Cardiac fibroblast (primary cell): ENCODE measurements around the gene DDX51.
A peak's percentile ranks its signal among the peaks of the same experiment; 100 is the strongest.
"Not testable (repeated sequence)": the region's sequence is repeated elsewhere in the genome, so short reads cannot be mapped to it uniquely, and the experiment has no call there.

Experiments
- DNase-seq, 2 donors: peaks; one replicate each; pipeline versions ENCODE4 v3.0.0 to v3.0.0-alpha.2; 2010; ENCODE audit warnings: low read depth in 2 of 2
- H3K4me3 ChIP-seq, 2 donors: replicated peaks in 1 of 2; 1 replicate in 1 of 2; 2 replicates in 1 of 2; pipeline ENCODE4 v1.5.1; 2011; ENCODE audit warnings: low read depth in 2 of 2, low read length in 2 of 2, mild to moderate bottlenecking in 2 of 2, moderate library complexity in 1 of 2
- TF ChIP-seq, protein P1 (sequence below): IDR thresholded peaks from one replicate; pipeline ENCODE4 v1.5.1; 2011; ENCODE audit warnings: low read depth, mild to moderate bottlenecking, low read length, inconsistent platforms

Gene DDX51

DNA sequence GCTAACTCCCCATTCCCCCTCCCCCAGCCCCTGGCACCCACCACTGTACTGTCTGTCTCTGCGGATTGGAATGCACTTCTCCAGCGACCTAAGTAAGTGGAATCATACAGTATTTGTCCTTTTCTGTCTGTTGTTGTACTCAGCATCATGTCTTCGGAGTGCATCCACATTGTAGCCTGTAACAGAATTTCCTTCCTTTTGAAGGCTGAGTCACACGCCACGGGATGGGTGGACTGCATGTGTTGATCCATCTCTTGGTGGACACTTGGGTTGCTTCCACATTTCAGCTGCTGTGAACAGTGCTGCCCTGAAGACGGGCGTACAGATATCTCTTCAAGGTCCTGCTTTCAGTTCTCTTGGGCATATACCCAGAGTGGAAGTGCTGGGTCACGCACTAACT, 34.4 kb downstream of the DDX51 start:
- TF ChIP-seq, protein P1, sequence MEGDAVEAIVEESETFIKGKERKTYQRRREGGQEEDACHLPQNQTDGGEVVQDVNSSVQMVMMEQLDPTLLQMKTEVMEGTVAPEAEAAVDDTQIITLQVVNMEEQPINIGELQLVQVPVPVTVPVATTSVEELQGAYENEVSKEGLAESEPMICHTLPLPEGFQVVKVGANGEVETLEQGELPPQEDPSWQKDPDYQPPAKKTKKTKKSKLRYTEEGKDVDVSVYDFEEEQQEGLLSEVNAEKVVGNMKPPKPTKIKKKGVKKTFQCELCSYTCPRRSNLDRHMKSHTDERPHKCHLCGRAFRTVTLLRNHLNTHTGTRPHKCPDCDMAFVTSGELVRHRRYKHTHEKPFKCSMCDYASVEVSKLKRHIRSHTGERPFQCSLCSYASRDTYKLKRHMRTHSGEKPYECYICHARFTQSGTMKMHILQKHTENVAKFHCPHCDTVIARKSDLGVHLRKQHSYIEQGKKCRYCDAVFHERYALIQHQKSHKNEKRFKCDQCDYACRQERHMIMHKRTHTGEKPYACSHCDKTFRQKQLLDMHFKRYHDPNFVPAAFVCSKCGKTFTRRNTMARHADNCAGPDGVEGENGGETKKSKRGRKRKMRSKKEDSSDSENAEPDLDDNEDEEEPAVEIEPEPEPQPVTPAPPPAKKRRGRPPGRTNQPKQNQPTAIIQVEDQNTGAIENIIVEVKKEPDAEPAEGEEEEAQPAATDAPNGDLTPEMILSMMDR, result no peak
- H3K4me3 ChIP-seq, result no peak overlapping the region
- DNase-seq, result no peak

GRCh38 chr12:132108211-132108832, 35.8 kb downstream of the DDX51 start:
- DNase-seq, result no peak
- TF ChIP-seq, protein P1, result no peak
- no peak overlapping the region for H3K4me3 ChIP-seq

DNA sequence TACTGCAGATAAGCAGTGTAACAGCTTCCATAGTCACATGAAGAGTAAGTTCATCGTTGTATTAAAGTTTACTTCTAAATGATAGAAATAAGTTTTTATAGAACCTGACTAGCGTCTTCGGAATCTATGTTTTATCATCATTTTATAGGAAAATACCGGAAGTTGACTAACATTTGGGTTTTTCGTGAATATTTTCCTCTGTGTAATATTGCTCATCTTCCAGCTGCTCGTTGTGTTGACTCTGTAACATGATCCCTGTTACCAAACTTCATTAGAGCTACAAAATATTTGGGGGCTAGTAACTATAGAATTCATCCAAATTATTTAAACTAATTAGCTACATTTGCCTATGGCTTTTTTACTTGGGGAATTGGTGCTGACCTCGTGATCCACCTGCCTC, 37.2 kb downstream of the DDX51 start:
- peak in 1 of 2 donors; percentile 63 for DNase-seq
- TF ChIP-seq, protein P1, result no peak
- H3K4me3 ChIP-seq, result no peak overlapping the region

DNA sequence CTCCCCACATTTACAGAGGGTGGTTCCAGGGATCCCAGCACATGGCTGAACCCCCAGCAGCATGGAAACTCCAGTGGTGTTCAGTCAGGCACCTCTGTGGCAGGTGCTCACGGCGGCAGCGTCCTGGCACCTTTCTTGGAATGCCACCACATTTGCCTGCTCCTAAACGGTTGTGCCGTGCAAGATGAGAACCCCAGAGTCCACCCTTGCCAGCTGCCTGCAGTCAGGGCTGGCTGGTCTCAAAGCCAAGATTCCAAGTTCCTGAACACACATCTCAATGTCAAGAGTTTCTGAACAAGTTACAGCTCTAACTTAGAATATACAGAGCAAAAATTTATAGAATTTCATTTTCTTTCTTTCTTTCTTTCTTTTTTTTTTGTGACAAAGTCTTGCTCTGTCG, 38.7 kb downstream of the DDX51 start:
- no peak for DNase-seq
- no peak overlapping the region for H3K4me3 ChIP-seq
- TF ChIP-seq, protein P1, result no peak

DNA sequence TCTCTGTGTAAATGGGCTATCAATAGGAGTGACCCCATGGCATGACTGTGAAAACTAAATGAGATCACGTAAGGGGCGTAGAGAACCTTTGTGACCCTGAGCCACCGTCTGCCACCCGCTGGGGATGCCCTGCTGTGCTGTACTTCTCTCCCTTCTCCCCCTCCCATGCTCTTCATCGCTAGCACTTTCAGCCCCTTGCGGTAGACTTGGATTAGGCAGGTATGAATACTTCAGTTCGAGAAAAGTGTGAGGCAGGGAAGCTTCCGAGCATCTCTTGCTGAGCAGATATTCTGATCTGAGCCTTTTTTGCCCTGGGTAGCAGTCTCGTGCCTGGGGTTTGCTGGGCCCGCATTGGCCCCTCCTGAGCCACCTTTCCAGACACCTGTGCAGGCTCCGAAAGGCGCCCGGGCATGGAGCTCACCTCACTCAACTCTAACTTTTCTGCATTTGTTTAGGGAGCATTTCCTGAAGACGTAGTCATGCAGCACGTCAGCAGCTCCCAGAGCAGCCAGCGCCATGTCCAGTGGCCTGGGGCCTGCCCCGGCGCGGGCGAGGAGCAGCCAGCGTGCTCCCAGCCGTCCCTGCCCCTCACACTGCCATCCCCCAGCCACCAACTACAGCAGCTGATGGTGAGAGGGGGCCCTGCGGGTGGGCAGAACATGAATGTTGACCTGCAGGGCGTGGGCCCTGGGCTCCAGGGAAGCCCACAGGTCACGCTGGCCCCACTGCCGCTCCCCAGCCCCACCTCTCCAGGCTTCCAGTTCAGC, 40.4 kb downstream of the DDX51 start:
- no peak for DNase-seq

DNA sequence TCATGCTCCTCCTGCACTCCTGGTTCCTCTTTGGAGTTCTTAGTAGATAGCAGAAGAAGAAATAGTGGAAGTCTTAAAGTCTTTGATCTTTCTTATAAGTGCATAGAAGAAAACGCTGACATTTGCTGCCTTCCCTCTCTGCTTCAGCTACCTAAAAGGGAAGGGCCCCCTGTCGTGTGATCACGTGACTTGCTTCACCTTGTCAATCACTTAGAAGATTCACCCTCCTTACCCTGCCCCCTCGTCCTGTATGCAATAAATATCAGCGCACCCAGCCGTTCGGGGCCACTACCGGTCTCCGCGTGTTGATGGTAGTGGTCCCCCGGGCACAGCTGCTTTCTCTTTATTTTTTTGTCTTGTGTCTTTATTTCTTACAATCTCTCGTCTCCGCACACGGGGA, 41.0 kb downstream of the DDX51 start:
- not testable (repeated sequence) for H3K4me3 ChIP-seq, DNase-seq

More for the DNA sequence above, 40.4 kb downstream of the DDX51 start:
- no peak overlapping the region for H3K4me3 ChIP-seq
- TF ChIP-seq, protein P1, result no peak

DNA sequence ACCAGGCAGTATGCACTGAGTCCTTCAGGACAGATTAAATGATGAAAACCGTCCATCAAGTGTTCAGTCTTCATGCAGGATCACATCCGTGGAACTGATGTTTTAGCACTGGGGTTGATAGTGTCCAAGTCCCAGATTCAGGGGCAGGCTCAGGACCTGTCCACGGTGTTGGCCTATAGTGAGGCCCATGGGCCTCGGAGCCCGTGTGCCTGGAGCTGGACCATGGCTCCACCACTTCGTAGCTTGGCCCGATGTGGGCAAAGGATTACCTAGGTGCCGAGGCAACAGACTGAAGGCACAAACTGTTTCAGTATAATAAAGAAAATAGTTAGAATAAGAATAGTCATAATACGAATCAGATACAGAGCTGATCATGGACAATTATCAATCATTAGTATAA, 41.8 kb downstream of the DDX51 start:
- DNase-seq, result no peak
- TF ChIP-seq, protein P1, result no peak

More for the DNA sequence above, 41.8 kb downstream of the DDX51 start:
- H3K4me3 ChIP-seq, result no peak overlapping the region
